B cell (primary cell): ENCODE data around the gene DSC1. TPM values are rescaled to one million over a fixed set of nuclear protein-coding genes. Genes with fewer than 3 reads are reported as not detected.

Experiments
- ATAC-seq: fragments of 200-7000 bp; cut with Tn5 transposase; one replicate; pipeline ENCODE4 v1.10.0; 2021; ENCODE audit warnings: low read depth, mild to moderate bottlenecking, moderate number of reproducible peaks, moderate library complexity
- CTCF ChIA-PET: fragments of 350-600 bp; sonication (Branson Sonifier 250); formaldehyde crosslinking; loops from one replicate; lab custom pipeline; 2021; ENCODE audit warnings: antibody characterized with exemption, inconsistent platforms; lab: Charles Lee
- POLR2A ChIA-PET: fragments of 350-600 bp; sonication (Branson Sonifier 250); formaldehyde crosslinking; loops from one replicate; lab custom pipeline; 2021; ENCODE audit warnings: antibody characterized with exemption; lab: Charles Lee
- DNase-seq: peaks from one replicate; pipeline ENCODE4 v3.0.0; 2013
- H2AFZ ChIP-seq: 2 replicates; pipeline ENCODE4 v1.6.1; 2012; ENCODE audit warnings: mild to moderate bottlenecking, low read depth, low read length; ENCODE audit not compliant: insufficient read depth, poor library complexity, severe bottlenecking
- H3K27ac ChIP-seq, 2 donors: 1 replicate in 1 of 2; 2 replicates in 1 of 2; pipeline ENCODE4 v1.5.1; 2012 to 2013; ENCODE audit warnings: low read length in 2 of 2, mild to moderate bottlenecking in 2 of 2, moderate library complexity in 1 of 2
- H3K27me3 ChIP-seq, 4 experiments: fragments of 200-600 bp in 1 of 4; sonication (generic) in 1 of 4; replicated peaks in 1 of 4; 1 replicate in 2 of 4; 2 replicates in 2 of 4; pipeline versions ENCODE4 v1.6.1 to v1.7.0; 2013 to 2016; ENCODE audit warnings: low read length in 3 of 4, mild to moderate bottlenecking in 2 of 4, mixed read lengths in 1 of 4, moderate library complexity in 1 of 4; ENCODE audit not compliant: insufficient read depth in 4 of 4, control insufficient read depth in 3 of 4; ENCODE audit errors: control extremely low read depth in 1 of 4
- H3K36me3 ChIP-seq, 2 experiments: replicated peaks in 1 of 2; 1 replicate in 1 of 2; 2 replicates in 1 of 2; pipeline versions ENCODE4 v1.6.1 to v1.7.1; 2013; ENCODE audit warnings: low read length in 1 of 2; ENCODE audit not compliant: insufficient read depth in 2 of 2, control insufficient read depth in 1 of 2; ENCODE audit errors: control extremely low read depth in 1 of 2, extremely low read depth in 1 of 2
- H3K4me1 ChIP-seq, 2 donors: fragments of 200-600 bp in 1 of 2; sonication (generic) in 1 of 2; 1 replicate in 1 of 2; 2 replicates in 1 of 2; pipeline versions ENCODE4 v1.5.1 to v1.6.1; 2013 to 2017; ENCODE audit warnings: low read length in 2 of 2; ENCODE audit not compliant: control insufficient read depth in 2 of 2, insufficient read depth in 2 of 2
- H3K4me2 ChIP-seq: replicated peaks from 2 replicates; pipeline ENCODE3; 2012; ENCODE audit warnings: mild to moderate bottlenecking, low read depth, low read length; ENCODE audit not compliant: poor library complexity, severe bottlenecking
- H3K4me3 ChIP-seq, 5 experiments: fragments of 200-600 bp in 1 of 5; sonication (generic) in 1 of 5; 1 replicate in 3 of 5; 2 replicates in 2 of 5; pipeline versions ENCODE4 v1.5.1 to v1.7.0; 2011 to 2016; ENCODE audit warnings: low read length in 4 of 5, mild to moderate bottlenecking in 4 of 5, low read depth in 2 of 5, control low read depth in 1 of 5, moderate library complexity in 1 of 5; ENCODE audit not compliant: insufficient read depth in 1 of 5; ENCODE audit errors: control extremely low read depth in 1 of 5, extremely low read depth in 1 of 5
- H3K79me2 ChIP-seq: fragments of 200-600 bp; sonication (generic); one replicate; pipeline ENCODE4 v1.6.0; 2016; ENCODE audit warnings: low read length; ENCODE audit not compliant: control insufficient read depth, insufficient read depth
- H3K9ac ChIP-seq: fragments of 200-600 bp; sonication (generic); 2 replicates; pipeline ENCODE4 v1.6.1; 2017; ENCODE audit warnings: mild to moderate bottlenecking, low read length, moderate library complexity
- H3K9me3 ChIP-seq, 3 donors: one replicate each; pipeline versions ENCODE4 v1.6.1 to v1.7.1; 2013; ENCODE audit warnings: low read length in 2 of 3; ENCODE audit not compliant: control insufficient read depth in 2 of 3, insufficient read depth in 1 of 3; ENCODE audit errors: control extremely low read depth in 1 of 3
- H4K20me1 ChIP-seq: 2 replicates; pipeline ENCODE4 v1.6.0; 2012; ENCODE audit warnings: mild to moderate bottlenecking, low read length; ENCODE audit not compliant: insufficient read depth, control insufficient read depth, poor library complexity, severe bottlenecking
- H3K27ac Mint-ChIP-seq: one replicate; pipeline ENCODE4 v1.8.0; 2021; ENCODE audit warnings: mixed read lengths
- H3K27me3 Mint-ChIP-seq: one replicate; pipeline ENCODE4 v1.8.0; 2021; ENCODE audit warnings: mixed read lengths
- H3K4me1 Mint-ChIP-seq: one replicate; pipeline ENCODE4 v1.8.0; 2021; ENCODE audit warnings: mixed read lengths
- H3K4me3 Mint-ChIP-seq: one replicate; pipeline ENCODE4 v1.8.0; 2021; ENCODE audit warnings: mixed read lengths
- H3K9me3 Mint-ChIP-seq: one replicate; pipeline ENCODE4 v1.8.0; 2022; ENCODE audit warnings: mixed read lengths; ENCODE audit not compliant: insufficient read depth
- CTCF ChIP-seq: fragments of 200-600 bp; IDR thresholded peaks from one replicate; pipeline ENCODE4 v1.8.0; 2022; ENCODE audit warnings: antibody characterized with exemption, mild to moderate bottlenecking
- EZH2 ChIP-seq: IDR thresholded peaks from 2 replicates; pipeline ENCODE4 v1.6.1; 2012; ENCODE audit warnings: borderline replicate concordance, low read depth, mild to moderate bottlenecking, moderate library complexity, low read length; ENCODE audit not compliant: insufficient read depth, poor library complexity, severe bottlenecking
- WGBS: methylation state at CpG from one replicate; pipeline ENCODE4 v1.1.5; 2013; ENCODE audit warnings: missing lambda C conversion rate; ENCODE audit not compliant: insufficient coverage; 5-methylcytosine and 5-hydroxymethylcytosine counted together
- intact Hi-C: fragments of 100-400 bp; cut with micrococcal nuclease; formaldehyde crosslinking; loops from one replicate; pipeline ENCODE4 v1.10.0; 2022
- polyA plus RNA-seq: library from polyadenylated mRNA; depleted of rRNA; stranded (reverse); fragments of >200 nt; gene quantifications from 2 replicates; pipeline ENCODE4 v1.2.3, GENCODE V29; 2012
- total RNA-seq, 2 donors: library from RNA; stranded (reverse); fragments of 120-200 nt in 1 of 2; gene quantifications; 1 replicate in 1 of 2; 2 replicates in 1 of 2; pipeline versions ENCODE4 v1.2.3 to v1.2.4, GENCODE V29; 2013 to 2022

The DSC1 gene
- total and polyA plus RNA-seq, 2 donors (not counting 1 experiment from before 2014, with no cell fraction given): not detected

- Histone ChIP-seq H2AFZ (no peak overlapping the region), H3K27me3 (peaks cover 0 to 8% (median under 1%) of the 10 kb centered on the region in 4 experiments), H3K36me3 (no peaks in the 10 kb centered on the region), H3K4me2 (no peak overlapping the region), H3K4me3 (no peak overlapping the region), H3K9ac (no peak overlapping the region), H3K4me1 (no peaks in the 10 kb centered on the region), H3K27ac (no peak overlapping the region), H4K20me1 (no peaks in the 10 kb centered on the region), H3K9me3 (peaks cover 0 to 6% (median 0%) of the 10 kb centered on the region in 3 donors), H3K79me2 (no peaks in the 10 kb centered on the region)
- intact Hi-C loops: no loop called here
- ATAC-seq (no peak), DNase-seq (no peak)
- TF ChIP-seq CTCF (no peak), EZH2 (no peak)
- WGBS: 86% methylated on average over 2 of the region's 3 CpGs
- no peaks in the 10 kb centered on the region for H3K9me3 Mint-ChIP-seq
- ChIA-PET POLR2A (no interaction called here), CTCF (no interaction called here)
- H3K4me3 Mint-ChIP-seq: no peak overlapping the region
- H3K27ac Mint-ChIP-seq: no peak overlapping the region
- peaks cover 15% of the 10 kb centered on the region for H3K27me3 Mint-ChIP-seq
- no peaks in the 10 kb centered on the region for H3K4me1 Mint-ChIP-seq
Observed at GRCh38 chr18:31105733-31106132, 56.9 kb downstream of the DSC1 start.

GRCh38 chr18:31104444-31104843 lies 58.2 kb downstream of the DSC1 start:
- H3K4me3 Mint-ChIP-seq: no peak overlapping the region
- ATAC-seq: no peak
- no peaks in the 10 kb centered on the region for H3K9me3 Mint-ChIP-seq
- intact Hi-C loops: no loop called here
- Histone ChIP-seq H3K79me2 (no peaks in the 10 kb centered on the region), H3K36me3 (no peaks in the 10 kb centered on the region), H3K9ac (no peak overlapping the region), H4K20me1 (no peaks in the 10 kb centered on the region), H3K4me1 (no peaks in the 10 kb centered on the region), H3K4me2 (no peak overlapping the region), H3K4me3 (no peak overlapping the region), H3K27ac (no peak overlapping the region), H3K9me3 (peaks cover 0 to 11% (median 0%) of the 10 kb centered on the region in 3 donors), H3K27me3 (peaks cover 0 to 12% (median 3%) of the 10 kb centered on the region in 4 experiments), H2AFZ (no peak overlapping the region)
- TF ChIP-seq EZH2: no peak
- no peak for TF ChIP-seq CTCF
- CTCF ChIA-PET: no interaction called here
- no peak for DNase-seq
- no peaks in the 10 kb centered on the region for H3K4me1 Mint-ChIP-seq
- no CpG with 5 or more reads among the region's 3 CpGs for WGBS
- POLR2A ChIA-PET: no interaction called here
- no peak overlapping the region for H3K27ac Mint-ChIP-seq
- peaks cover 26% of the 10 kb centered on the region for H3K27me3 Mint-ChIP-seq
